IPS-NIHi7 (cell line): ENCODE data around the gene ZDHHC1.
A peak's percentile ranks its signal among the peaks of the same experiment; 100 is the strongest.
"Not testable (repeated sequence)": the region's sequence is repeated elsewhere in the genome, so short reads cannot be mapped to it uniquely, and the experiment has no call there.

ENCODE experiments used
- DNase-seq: peaks from one replicate; pipeline ENCODE4 v3.0.0; 2012; ENCODE audit warnings: mixed read lengths; ENCODE audit errors: extremely low spot score

The ZDHHC1 gene

DNA sequence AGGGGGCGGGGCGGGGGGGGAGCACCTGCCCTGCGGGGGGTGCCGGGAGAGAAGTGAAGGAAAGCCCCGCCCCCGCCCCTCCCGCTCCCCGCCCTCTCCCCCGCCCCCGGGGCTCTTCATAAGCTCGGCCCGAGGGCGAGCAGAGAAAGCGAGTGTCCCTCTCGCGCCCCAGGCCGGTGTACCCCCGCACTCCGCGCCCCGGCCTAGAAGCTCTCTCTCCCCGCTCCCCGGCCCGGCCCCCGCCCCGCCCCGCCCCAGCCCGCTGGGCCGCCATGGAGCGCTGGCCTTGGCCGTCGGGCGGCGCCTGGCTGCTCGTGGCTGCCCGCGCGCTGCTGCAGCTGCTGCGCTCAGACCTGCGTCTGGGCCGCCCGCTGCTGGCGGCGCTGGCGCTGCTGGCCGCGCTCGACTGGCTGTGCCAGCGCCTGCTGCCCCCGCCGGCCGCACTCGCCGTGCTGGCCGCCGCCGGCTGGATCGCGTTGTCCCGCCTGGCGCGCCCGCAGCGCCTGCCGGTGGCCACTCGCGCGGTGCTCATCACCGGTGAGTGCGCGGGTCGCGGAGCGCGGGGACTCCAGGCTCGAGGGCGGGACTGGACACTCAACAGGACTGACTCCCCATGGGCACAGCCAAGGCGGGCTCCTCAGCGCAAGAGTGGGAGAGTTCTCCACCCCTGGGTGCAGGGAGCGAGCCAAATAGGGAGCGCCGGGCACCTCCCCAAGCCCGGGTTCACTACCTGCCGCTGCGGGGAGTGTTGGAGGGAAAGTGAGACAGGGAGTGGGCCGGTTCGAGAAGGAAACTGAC, 14.9 kb upstream of the ZDHHC1 start, which contains the start of gene HSD11B2:
Gene HSD11B2 (plus strand): TSS at position 145 of the 798 bp plus-strand sequence. CDS start 128 bp downstream, at position 273.
- peak; percentile 81 for DNase-seq

DNA sequence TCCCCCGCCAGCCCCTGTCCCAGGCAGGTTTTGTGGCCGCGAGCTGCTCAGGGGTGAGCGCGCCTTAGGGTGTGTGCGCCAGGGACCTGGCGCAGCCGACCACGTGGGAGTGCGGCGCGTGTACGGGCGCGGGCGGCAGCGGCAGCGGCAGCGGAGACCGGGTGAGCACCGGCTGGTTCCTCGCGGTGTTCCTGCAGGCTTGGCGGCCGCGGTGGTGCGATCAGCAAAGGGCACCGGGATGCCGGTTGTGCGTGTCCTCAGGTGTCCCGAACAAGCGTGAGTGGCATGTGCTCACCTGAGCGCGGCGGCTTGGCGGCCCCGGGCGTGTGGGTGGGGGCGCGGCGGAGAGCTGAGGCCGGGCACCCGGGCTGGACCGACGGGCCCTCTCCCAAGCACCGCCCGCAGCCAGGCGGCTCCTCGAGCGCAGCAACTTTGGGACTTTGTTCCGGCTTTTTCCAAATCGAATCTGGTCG, 14.3 kb upstream of the ZDHHC1 start:
- no peak for DNase-seq

DNA sequence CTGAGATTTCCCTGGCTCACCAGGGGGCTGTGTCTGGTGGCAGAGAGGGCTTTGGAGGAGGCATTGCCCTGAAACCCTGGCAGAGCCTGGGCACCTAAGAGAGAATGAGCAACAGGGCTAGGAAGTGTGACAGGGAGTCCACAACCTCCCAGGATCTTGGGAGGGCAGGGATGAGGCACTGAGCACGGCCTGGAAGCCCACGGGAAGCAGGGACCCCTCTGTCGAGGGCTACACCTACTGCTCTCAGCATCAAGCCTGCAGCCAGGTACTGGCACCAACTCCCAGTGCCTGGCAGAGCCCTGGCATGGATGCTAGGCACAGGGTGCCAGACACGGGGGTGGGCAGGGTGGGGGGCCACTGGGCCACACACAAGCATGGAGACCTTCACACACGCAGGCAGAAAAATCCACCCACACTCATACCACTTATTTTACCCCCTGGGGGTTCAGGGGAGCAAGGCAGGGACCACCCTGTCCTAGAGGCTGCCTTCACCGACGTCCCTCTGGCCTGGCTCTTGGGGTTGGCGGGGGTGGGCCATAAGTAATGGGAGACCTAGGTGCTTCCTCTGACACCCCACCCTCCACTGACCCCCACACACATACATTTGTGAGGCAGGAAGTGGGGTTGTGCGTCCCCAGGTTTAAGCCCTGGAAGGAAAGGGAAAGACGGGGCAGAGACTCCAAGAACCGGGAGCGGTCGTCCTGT, 13.7 kb upstream of the ZDHHC1 start:
- DNase-seq: no peak

DNA sequence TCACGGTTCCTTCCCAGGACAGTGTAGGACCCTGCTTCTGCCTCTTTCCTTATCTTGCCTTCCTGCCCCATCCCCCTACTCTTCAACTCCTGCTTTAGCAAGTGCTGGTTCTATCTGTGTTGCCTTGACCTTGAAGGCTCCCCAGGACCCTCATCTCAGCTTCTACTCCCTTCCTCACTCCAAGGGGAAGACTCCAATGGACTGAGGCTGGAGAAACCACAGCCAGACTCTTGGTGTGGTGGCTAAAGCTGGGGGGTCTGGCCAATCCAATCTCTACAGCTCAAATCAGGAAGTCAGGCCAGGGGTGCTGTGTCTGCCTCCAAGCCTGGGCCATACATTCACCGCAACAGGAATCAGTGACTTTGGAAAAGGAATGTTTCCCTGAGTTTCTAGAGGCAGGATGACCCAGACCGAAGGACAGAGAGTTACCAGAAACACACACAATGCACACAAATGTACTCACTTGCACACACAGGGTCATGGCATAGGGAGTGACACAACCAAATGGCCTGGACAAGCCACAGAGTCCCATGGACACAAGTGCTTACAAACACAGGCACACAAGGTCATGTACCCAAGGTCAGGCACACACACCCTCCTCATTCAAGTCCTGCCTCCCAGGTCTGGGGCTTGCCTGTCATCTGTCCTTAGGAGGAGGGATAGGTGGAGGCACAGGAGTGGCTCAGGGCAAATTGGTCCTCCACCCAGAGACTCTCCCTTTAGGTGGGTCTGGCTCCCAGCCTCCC, 12.9 kb upstream of the ZDHHC1 start:
- DNase-seq: no peak

DNA sequence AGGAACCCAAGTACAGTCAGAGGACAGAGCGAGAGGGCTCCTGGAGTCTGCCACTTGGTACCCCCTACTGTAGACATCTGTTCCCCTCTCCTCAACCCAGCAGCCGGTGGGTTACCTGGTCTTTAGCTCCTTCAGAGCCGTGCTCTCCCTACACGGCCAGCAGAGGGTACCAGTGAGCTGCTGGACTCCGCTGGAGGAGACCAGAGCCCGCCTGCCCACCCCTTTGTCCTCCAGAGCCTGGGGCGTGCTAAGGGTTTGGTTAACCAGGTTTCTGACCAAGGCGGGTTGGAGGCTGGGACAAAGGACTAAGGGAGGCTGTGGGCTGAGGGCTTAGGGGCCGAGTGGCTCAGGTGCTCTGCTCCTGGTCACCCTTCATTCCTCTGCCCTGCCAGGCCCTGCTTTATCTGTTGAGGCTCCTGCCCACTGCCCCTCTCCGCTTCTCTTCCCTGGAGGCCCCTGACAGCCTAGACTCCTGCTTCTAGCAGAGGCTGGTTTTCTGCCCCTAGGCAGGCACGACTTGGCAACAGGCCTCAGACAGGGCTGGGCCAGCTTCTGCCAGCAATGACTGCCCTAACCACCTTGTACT, 12.0 kb upstream of the ZDHHC1 start:
- peak; percentile 90 for DNase-seq

DNA sequence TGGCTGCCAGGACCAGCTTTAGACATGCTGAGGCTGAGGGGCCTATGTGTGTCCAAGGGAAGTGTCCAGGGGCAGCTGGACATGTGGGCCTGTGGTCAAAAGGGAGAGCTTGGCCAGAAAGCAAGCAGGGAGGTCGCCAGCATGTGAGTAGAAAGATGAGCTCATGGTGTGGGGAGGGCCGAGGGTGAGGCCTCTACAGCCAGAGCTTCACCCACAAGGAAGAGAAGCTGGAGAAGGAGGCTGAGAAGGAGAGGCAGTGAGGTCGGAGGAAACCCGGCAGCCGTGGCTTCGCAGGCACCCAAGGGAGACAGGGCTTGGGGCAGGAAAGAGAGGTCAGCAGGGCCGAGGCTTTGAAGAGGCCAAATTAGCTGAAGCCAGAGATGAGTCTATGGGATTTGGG, 10.7 kb upstream of the ZDHHC1 start:
- DNase-seq: no peak

DNA sequence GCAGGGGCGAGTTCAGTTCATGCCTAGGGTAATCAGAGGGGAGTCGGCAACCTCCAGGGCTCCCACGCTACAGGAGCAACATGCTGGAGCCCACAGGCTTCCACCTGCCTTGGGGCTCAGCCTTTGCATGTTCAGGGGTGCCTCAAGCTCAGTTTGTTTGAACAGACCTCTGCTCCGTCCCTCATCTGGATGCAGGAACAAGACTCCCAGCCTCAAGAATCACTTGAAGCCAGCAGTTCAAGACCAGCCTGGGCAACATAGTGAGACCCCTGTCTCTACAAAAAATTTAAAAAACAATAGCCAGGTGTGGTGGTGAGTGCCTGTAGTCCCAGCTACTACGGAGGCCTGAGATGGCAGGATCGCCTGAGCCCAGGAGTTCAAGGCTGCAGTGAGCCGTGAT, 9.7 kb upstream of the ZDHHC1 start:
- DNase-seq: no peak

DNA sequence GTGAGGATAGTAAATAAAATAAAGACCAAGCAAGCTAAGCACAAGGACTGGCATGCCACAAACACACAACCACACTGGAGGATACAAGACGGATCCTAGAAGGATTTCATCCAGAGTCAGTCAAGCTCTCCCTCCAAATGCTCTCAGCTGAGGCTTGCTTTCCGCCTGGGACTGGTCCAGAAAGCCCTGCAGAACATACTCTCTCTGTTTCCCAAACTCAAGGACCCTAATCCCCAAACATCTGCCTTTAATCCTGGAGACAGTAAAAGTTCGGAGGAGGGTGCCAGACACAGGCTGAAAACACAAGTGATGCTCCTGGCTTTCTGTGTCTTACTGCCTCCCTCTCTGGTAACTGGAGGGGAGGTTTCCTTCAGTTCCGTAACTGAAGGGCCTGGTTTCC, 9.3 kb upstream of the ZDHHC1 start:
- DNase-seq: no peak

DNA sequence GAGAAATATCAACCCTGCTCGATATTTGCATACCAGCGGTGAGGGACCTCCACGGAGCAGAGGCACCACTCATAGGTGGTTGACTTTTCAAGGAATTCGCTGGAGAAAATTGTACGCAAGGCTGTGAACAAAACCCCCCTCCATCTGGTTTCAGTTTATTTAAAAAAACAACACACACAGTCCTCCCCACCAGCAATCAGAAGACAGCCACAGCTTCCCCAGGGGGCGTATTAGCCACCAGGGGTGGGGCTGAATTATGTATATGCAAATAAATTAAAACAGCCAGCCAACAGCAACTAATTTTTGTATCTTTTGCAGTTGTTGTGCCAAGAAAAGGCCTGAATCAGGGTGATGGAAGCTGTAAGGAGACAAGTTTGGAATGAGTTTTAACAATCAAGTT, 8.8 kb upstream of the ZDHHC1 start:
- no peak for DNase-seq

DNA sequence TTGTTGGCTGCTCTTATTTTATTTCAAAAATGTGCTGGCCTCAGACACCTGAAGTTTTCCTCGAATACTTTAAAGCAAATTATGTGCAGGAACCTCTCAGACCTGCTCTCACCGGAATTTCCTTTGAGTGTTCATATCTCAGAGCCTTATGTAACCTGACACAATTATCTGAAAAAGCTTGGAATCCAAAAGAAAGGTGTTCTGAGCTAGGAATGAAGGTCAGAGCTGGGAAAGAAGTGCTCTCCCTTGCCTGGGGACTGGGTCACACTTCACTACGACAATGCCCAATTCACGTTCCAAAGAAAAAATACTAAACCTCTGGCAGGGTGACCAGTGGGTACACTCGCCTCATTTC, 8.0 kb upstream of the ZDHHC1 start:
- DNase-seq: no peak

DNA sequence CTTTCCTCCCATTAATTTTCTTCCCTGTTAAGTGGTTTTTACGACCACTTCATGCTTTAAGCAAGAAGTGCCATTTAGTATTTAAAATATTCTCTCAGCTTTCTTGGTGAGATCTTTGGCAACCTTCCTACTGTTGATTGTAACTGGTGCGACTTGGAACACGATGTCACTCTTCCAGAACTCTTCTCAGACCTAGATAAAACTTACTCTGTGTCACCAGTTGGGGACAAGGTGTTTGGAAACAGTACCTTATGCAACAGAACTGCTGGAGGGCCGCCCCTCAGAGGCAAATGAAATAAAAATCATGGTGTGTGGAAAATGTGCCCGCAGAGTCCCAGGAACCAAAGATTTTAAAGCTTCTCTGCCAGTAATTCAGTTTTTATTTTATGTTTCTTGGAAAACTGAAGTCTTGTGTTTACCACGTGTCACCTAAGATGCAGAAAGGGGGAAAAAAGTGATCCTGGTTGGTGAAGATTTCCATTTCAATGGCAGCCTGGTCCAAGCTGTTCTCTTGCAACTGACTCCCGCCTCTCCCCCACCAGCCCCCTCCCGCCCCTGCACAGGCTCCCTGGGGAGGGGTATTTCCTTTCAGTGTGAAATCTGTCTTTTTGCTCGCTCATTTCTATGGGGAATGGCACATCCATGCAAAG, 7.5 kb upstream of the ZDHHC1 start:
- peak; percentile 75 for DNase-seq

DNA sequence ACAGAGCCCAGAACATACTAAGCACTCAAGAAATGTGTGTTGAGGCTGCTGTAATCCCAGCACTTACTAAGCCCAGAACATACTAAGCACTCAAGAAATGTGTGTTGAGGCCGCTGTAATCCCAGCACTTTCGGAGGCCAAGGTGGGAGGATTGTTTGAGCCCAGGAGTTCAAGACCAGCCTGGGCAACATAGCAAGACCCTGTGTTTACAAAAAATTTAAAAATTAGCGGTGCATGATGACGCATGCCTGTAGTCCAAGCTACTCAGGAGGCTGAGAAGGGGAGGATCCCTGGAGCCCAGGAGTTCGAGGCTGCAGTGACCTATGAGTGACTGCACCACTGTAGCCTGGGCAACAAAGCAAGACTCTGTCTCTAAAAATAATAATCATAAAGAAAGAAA, 6.7 kb upstream of the ZDHHC1 start:
- no peak for DNase-seq

DNA sequence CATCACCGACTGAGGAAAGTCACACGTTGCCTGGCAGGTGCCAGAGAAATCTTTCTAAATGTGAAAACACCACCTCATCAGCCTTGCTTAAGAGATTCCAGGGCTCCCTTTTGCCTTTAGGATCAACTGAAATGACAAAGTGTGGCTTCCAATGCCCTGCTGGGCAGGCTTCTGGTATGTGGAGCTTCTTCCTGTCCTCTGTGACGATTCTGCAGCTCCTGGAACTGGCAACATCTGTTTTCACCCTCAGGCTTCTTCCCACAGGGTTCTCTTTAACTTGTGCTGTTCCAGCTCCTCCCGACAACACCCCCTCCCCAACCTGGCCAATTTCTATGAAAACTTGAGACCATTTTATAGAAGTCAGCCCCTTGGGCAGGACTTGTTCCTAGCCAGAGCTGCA, 4.8 kb upstream of the ZDHHC1 start:
- no peak for DNase-seq

DNA sequence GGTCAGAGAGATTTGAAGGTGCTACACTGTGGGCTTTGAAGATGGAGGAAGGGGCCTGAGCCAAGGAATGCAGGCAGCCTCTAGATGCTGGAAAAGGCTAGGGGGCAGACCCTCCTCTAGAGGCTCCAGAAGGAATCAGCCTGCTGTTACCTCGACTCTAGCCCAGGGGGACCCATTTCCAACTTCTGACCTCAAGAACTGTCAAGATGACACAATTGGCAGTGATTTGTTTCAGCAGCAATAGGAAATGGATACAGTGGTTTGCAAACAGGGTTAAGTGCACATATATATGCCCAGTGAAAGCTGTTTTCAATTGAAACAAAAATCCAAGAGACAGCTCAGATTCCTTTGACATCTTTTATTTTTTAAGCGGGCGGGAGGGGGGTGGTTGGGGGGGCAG, 3.7 kb upstream of the ZDHHC1 start:
- no peak for DNase-seq

DNA sequence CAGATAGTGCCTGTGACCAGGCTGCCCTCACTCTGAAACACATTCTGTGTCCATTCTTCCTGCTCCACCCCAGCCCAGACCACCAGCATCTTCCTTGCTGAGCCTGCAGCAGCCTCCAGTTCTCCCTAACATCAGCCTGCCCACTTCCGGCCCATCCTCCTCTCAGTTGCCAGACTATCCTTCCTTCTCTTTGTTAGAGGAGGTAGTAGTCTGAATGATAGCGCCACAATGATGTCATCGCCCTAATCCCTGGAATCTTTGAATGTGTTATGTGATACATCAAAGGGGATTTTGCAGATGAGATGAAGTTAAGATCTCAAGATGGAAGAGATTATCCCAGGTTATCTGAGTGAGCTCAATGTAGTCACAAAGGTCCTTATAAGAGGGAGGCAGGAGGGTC, 3.2 kb upstream of the ZDHHC1 start:
- no peak for DNase-seq

DNA sequence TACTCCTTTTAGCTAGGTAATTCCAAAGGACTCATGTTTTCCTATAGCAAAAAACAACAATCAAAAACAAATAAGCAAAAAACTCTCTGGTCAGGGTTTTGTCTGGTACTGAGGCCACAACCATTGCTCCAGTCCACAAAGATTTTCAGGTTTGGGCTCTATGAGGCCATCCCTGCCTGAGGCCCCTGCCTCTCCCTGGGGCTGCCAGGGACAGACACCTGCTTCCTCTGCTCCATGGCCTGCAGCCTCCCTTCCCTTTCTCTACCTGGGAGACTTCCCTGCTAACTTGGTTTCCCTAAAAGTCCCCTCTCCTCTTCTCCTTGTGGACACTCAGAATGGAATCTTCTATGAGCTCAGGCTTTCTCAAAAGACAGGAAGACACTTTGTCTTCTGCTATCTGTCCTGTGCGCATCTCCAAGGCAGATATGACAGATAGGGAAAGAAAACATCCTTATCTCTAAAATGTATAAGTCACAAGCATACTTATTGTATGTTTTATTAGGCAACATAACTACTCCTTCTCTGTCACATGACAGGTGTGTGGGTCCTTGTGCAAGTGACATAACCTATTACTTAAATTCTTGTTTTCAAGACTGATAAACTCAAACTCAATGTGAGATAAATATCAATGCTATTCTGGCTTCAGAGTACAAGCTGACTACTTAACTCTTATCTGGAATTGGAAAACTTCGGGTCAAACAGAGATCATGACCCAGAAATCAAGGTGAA, 1.2 kb upstream of the ZDHHC1 start:
- DNase-seq: no peak

DNA sequence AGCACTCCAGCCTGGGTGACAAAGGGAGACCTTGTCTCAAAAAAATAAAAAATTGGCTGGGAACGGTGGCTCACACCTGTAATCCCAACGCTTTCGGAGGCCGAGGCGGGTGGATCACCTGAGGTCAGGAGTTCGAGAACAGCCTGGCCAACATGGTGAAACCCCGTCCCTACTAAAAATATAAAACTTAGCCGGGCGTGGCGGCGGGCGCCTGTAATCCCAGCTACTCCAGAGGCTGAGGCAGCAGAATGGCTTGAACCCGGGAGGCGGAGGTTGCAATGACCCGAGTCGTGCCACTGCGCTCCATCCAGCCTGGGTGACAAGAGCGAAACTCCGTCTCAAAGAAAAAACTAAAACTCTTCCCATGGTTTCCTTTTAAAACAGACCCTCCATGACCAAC, 856 bp downstream of the ZDHHC1 start:
- not testable (repeated sequence) for DNase-seq

DNA sequence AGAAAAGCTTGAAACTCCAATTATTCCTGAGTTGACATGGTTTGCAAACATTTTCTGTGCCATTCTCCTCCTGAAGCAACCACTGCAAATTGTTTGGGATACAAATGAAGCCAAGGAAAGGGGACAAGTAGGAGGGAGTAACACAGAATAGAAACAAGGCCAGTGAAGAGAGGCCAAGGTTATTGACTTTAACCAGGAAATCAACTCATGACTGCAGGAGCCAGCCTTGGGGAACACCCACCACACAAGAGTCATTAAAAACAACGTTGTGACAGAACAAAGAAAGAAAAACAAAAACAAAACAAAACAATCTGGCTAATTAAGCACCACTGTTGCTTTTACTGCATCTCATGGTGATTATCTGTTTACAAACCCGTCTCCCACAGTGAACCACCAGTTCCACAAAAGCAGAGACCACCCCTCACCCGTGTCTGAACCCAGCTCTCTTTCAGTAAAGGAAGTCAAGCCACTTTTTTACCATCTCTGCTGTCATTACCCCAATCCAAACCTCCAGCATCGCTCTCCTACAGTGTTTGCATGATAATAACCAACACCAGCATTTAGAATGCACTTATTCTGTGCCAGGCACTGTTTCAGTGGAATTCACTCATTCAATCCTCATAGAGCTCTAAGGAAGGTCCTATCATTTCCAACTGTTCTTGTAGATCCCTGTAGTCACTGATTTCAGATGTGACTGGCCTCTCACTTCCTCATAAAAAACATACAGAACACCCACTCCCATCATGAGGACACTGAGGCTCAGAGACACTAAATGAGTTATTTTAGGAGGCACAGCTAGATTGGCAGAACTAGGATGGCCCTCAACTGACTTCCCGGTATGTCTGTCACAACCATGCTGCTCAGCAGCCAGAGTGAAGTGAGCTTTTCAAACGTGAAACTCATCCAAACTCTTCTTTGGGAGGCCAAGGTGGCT, 2.0 kb downstream of the ZDHHC1 start:
- no peak for DNase-seq

DNA sequence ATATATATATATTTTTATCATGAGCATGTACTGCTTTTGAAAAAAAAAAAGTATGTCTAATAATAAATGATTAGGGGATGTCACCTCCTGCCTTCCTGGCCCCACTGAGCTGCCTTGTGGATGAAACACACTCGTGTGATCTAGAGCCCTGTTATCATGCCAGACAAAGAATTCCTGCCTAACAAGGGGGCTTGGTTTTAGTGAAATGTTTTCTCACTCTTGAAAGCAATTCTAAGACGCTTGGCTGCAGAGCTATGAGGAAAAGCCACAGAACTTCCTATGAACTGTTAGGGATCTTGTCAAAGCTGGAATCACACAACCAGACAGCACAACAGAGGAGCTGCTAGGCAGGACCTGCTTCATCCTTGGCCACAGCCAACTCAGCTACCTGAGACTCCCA, 4.0 kb downstream of the ZDHHC1 start:
- DNase-seq: no peak

DNA sequence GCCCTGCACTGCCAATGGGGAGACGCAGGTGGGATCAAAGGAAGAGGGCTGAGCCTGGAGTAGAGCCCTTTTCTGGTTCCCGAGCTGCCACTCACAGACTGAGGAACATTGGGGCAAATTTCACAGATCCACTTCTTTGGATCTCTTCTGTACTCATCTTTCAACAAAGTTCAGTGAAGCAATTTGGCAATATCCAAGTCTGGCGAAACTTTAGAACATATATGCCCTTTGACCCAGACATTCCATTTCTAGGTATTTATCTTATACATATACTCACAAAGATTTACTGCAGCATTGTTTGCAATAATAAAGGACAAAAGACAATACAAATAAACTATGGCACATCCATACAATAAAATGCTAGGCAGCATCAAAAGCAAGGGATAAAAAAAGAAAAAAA, 4.9 kb downstream of the ZDHHC1 start:
- DNase-seq: no peak
